ENCODE measurements around the gene CCDC157.
A peak's percentile ranks its signal among the peaks of the same experiment; 100 is the strongest.

CCDC157 gene

GRCh38 chr22:30423301-30423958 is 66.6 kb downstream of the CCDC157 start (continued):
- TF ChIP-seq GLI4 (tag by site-specific recombination; IDR thresholded peaks at IDR 0.05) (peak; percentile 53; the same call in 1 of the 2 replicates), ZNF529 (tag by site-specific recombination; IDR thresholded peaks at IDR 0.05; ENCODE audit: insufficient replicate concordance) (no peak), ZNF157 (tag by site-specific recombination; IDR thresholded peaks at IDR 0.05) (no peak), ZNF544 (tag by site-specific recombination; IDR thresholded peaks at IDR 0.05) (no peak), ZFP41 (tag by site-specific recombination; IDR thresholded peaks at IDR 0.05; ENCODE audit: borderline replicate concordance) (no peak), ZNF121 (tag by site-specific recombination; IDR thresholded peaks at IDR 0.05) (0 out of 2 replicates have a peak, but pooled peaks have one; percentile 66), SETDB1 (IDR thresholded peaks at IDR 0.05; ENCODE audit: insufficient read length, low read length) (no peak), ZNF785 (tag by site-specific recombination; IDR thresholded peaks at IDR 0.05) (peak; percentile 17; the same call in 1 of the 2 replicates), ZNF24 (tag by site-specific recombination; IDR thresholded peaks at IDR 0.05) (no peak), HOXD13 (CRISPR knock-in tag; IDR thresholded peaks at IDR 0.05; ENCODE audit: borderline replicate concordance) (no peak), EGR2 (tag by site-specific recombination; IDR thresholded peaks at IDR 0.05; ENCODE audit: low read depth) (peak; percentile 60), KLF16 (tag by site-specific recombination; IDR thresholded peaks at IDR 0.05) (peak; percentile 31; the same call in 1 of the 2 replicates), ZNF843 (tag by site-specific recombination; IDR thresholded peaks at IDR 0.05) (no peak), ZNF777 (tag by site-specific recombination; IDR thresholded peaks at IDR 0.05; ENCODE audit: borderline replicate concordance) (peak; percentile 83; the same call in 1 of the 2 replicates), ZBTB17 (tag by site-specific recombination; IDR thresholded peaks at IDR 0.05) (no peak), ZNF354C (tag by site-specific recombination; IDR thresholded peaks at IDR 0.05; ENCODE audit: borderline replicate concordance, low read depth) (no peak), ZFHX2 (tag by site-specific recombination; conservative IDR thresholded peaks at IDR 0.05) (peak; percentile 53), YY2 (tag by site-specific recombination; IDR thresholded peaks at IDR 0.05) (no peak), ZNF596 (tag by site-specific recombination; IDR thresholded peaks at IDR 0.05) (no peak), PRDM4 (tag by site-specific recombination; IDR thresholded peaks at IDR 0.05) (no peak)

- ChIA-PET CTCF (interaction anchor here (0.5 to 7.6 kb wide), 13 partner anchors 11 to 182 kb away, joined by 3 to 71 read pairs (median 5); no protein-coding TSS in a partner anchor), POLR2A (interaction anchor here (0.6 to 6.0 kb wide), 31 partner anchors 10 to 1188 kb away, joined by 3 to 86 read pairs (median 4); partner anchors contain the start of genes CCDC157, INPP5J, MORC2 and PES1)
- peaks cover 28% of the 10 kb centered on the region for H3K4me1 ChIP-seq (ENCODE audit: control insufficient read depth, insufficient read depth, low read length)
- H3K9me3 ChIP-seq (ENCODE audit: control insufficient read depth, insufficient read depth, low read depth, low read length): no peaks in the 10 kb centered on the region
- peak overlapping the region; percentile 63 for H3K4me3 ChIP-seq (ENCODE audit: low read depth, low read length)
- H3K36me3 ChIP-seq (ENCODE audit: control insufficient read depth in 2 of 2, insufficient read depth in 1 of 2, low read length in 2 of 2): peaks cover 0 to 38% of the 10 kb centered on the region in 2 experiments; a peak in 1 of 3 replicates
- H3K27ac ChIP-seq (ENCODE audit: extremely low read depth, low read depth, low read length): peak overlapping the region; percentile 98
- peak; percentile 94 for TF ChIP-seq ZNF692 (tag by site-specific recombination; IDR thresholded peaks at IDR 0.05)
- peak; percentile 95 for TF ChIP-seq SP3 (tag by site-specific recombination; IDR thresholded peaks at IDR 0.05)
- TF ChIP-seq ZNF398 (tag by site-specific recombination; IDR thresholded peaks at IDR 0.05): peak; percentile 57
- TF ChIP-seq MEIS1 (CRISPR knock-in tag; IDR thresholded peaks at IDR 0.05; ENCODE audit: borderline replicate concordance): no peak
- TF ChIP-seq ZNF501 (tag by site-specific recombination; IDR thresholded peaks at IDR 0.05): no peak
- TF ChIP-seq ZNF701 (tag by site-specific recombination; IDR thresholded peaks at IDR 0.05): no peak
- TF ChIP-seq ZNF664 (tag by site-specific recombination; IDR thresholded peaks at IDR 0.05): no peak
- TF ChIP-seq ZNF114 (tag by site-specific recombination; IDR thresholded peaks at IDR 0.05): no peak
- TF ChIP-seq WT1 (tag by site-specific recombination; IDR thresholded peaks at IDR 0.05): peak; percentile 72
- peak; percentile 20; the same call in 1 of the 2 replicates for TF ChIP-seq ZBTB44 (tag by site-specific recombination; IDR thresholded peaks at IDR 0.05)
- peak; percentile 91 for TF ChIP-seq ZNF341 (tag by site-specific recombination; IDR thresholded peaks at IDR 0.05; ENCODE audit: low read depth)
These were observed 67.2 kb downstream of the CCDC157 start for GRCh38 chr22:30423959-30424533.
